Spleen (tissue), 11 donors: ENCODE results near the gene ABCD3. TPM values are rescaled to one million over a fixed set of nuclear protein-coding genes. Genes with fewer than 3 reads are reported as not detected.

ENCODE experiments used
- DNase-seq: peaks from one replicate; pipeline ENCODE4 v3.0.0-alpha.2; 2020
- H3K27ac ChIP-seq, 8 donors: fragments of 200-600 bp; sonication (generic) in 7 of 8; 1 replicate in 4 of 8; 2 replicates in 4 of 8; pipeline versions ENCODE4 v1.5.0 to v1.8.0; 2016 to 2021; ENCODE audit warnings: inconsistent platforms in 4 of 8, mild to moderate bottlenecking in 4 of 8, moderate library complexity in 1 of 8
- H3K27me3 ChIP-seq, 7 donors: fragments of 200-600 bp; sonication (generic) in 6 of 7; replicated peaks in 1 of 7; 1 replicate in 4 of 7; 2 replicates in 3 of 7; pipeline versions ENCODE4 v1.5.0 to v1.8.0; 2016 to 2021; ENCODE audit warnings: inconsistent platforms in 3 of 7, mild to moderate bottlenecking in 1 of 7
- H3K36me3 ChIP-seq, 6 donors: fragments of 200-600 bp; sonication (generic) in 5 of 6; 1 replicate in 4 of 6; 2 replicates in 2 of 6; pipeline versions ENCODE4 v1.5.0 to v1.8.0; 2016 to 2021; ENCODE audit warnings: inconsistent platforms in 2 of 6
- H3K4me1 ChIP-seq, 6 donors: fragments of 200-600 bp; sonication (generic) in 5 of 6; 1 replicate in 3 of 6; 2 replicates in 3 of 6; pipeline versions ENCODE4 v1.5.0 to v1.8.0; 2016 to 2021; ENCODE audit warnings: inconsistent platforms in 3 of 6
- H3K4me3 ChIP-seq, 8 donors: fragments of 200-600 bp; sonication (generic) in 7 of 8; 1 replicate in 4 of 8; 2 replicates in 4 of 8; pipeline versions ENCODE4 v1.5.0 to v1.8.0; 2016 to 2021; ENCODE audit warnings: inconsistent platforms in 4 of 8, mild to moderate bottlenecking in 4 of 8, moderate library complexity in 2 of 8
- H3K9me3 ChIP-seq, 8 donors: fragments of 200-600 bp; sonication (generic) in 7 of 8; 1 replicate in 4 of 8; 2 replicates in 4 of 8; pipeline versions ENCODE4 v1.5.0 to v1.8.0; 2016 to 2021; ENCODE audit warnings: inconsistent platforms in 4 of 8
- CTCF ChIP-seq, 11 experiments: fragments of 200-600 bp in 7 of 11; fragments of 450-650 bp in 4 of 11; sonication (generic) in 4 of 11; IDR thresholded peaks in 8 of 11; conservative IDR thresholded peaks in 3 of 11; 1 replicate in 7 of 11; 2 replicates in 4 of 11; pipeline versions ENCODE4 v1.4.0 to v1.8.0; 2016 to 2021; ENCODE audit warnings: antibody characterized with exemption in 11 of 11, inconsistent platforms in 4 of 11, mild to moderate bottlenecking in 1 of 11
- POLR2A ChIP-seq, 3 donors: fragments of 450-650 bp; IDR thresholded peaks; one replicate each; pipeline ENCODE4 v1.5.1; 2017; ENCODE audit warnings: antibody characterized with exemption in 3 of 3, mild to moderate bottlenecking in 1 of 3
- POLR2AphosphoS5 ChIP-seq, 3 donors: sonication (generic); formaldehyde crosslinking; IDR thresholded peaks; one replicate each; pipeline ENCODE4 v1.5.1; 2017; ENCODE audit warnings: antibody characterized with exemption in 3 of 3
- WGBS, 5 donors: extraction: QIAGEN DNeasy Blood & Tissue Kit in 3 of 5; methylation state at CpG; one replicate each; pipeline versions ENCODE4 v1.1.5 to v1.1.7; 2013 to 2018; 5-methylcytosine and 5-hydroxymethylcytosine counted together
- intact Hi-C: fragments of 100-400 bp; cut with DNase I; formaldehyde crosslinking; loops from one replicate; pipeline ENCODE4 v1.15.0; 2023; ENCODE audit warnings: low total_unique reads
- polyA plus RNA-seq, 3 donors: library from polyadenylated mRNA; stranded (reverse); fragments of 200-250 nt; gene quantifications; one replicate each; pipeline ENCODE4 v1.2.1, GENCODE V29; 2013
- total RNA-seq, 7 donors: library from RNA; depleted of rRNA in 3 of 7; stranded (reverse); fragments of >200 nt in 3 of 7; fragmentation: NEBNext Ultra II Directional in 4 of 7; extraction: Animal tissue kit (Norgen Biotek cat#: 25700) in 4 of 7; gene quantifications; one replicate each; pipeline versions ENCODE4 v1.1.0 to v1.2.1, GENCODE V29; 2016 to 2021
- donor health status: healthy with polysubstance abuse.
- donor health status: DM: no; HTN: no; CAD: no; lungs with moderate emphysema.
- donor health status: DM: no; HTN: no; CAD: no.
- donor health status: Bipolar disorder and iron deficiency.
- donor health status: healthy.
- donor health status: DM: no; HTN: no; CAD: no.
- donor health status: DM: yes; HTN: yes; CAD: no.

The ABCD3 gene
- total and polyA plus RNA-seq, 10 donors: 9.1 to 30.8 (median 19.8) TPM

GRCh38 chr1:94463765-94464330, 45.7 kb downstream of the ABCD3 start:
- peaks cover 0 to 16% (median 6%) of the 10 kb centered on the region in 6 donors for H3K4me1 ChIP-seq
- intact Hi-C loops: no loop called here
- TF ChIP-seq POLR2AphosphoS5 (IDR thresholded peaks at IDR 0.05) (no peak), CTCF (IDR thresholded peaks at IDR 0.05 in 8 of 11, conservative IDR thresholded peaks at IDR 0.05 in 3 of 11) (peak in 9 of 11 experiments; percentile 16 to 51 (median 27))
- no peaks in the 10 kb centered on the region for H3K27me3 ChIP-seq
- WGBS, 5 donors: 45 to 82% (median 73%) methylated on average over 3 of the region's 3 CpGs
- H3K27ac ChIP-seq: no peak overlapping the region
- H3K36me3 ChIP-seq: peaks cover 0 to 57% (median 6%) of the 10 kb centered on the region in 6 donors
- H3K9me3 ChIP-seq: no peaks in the 10 kb centered on the region
- DNase-seq: no peak
- no peak overlapping the region for H3K4me3 ChIP-seq

- Histone ChIP-seq H3K27me3 (no peaks in the 10 kb centered on the region), H3K27ac (no peak overlapping the region), H3K9me3 (no peaks in the 10 kb centered on the region), H3K4me3 (no peak overlapping the region), H3K36me3 (peaks cover 0 to 52% (median 6%) of the 10 kb centered on the region in 6 donors), H3K4me1 (peaks cover 0 to 14% (median under 1%) of the 10 kb centered on the region in 6 donors)
- TF ChIP-seq CTCF (IDR thresholded peaks at IDR 0.05 in 8 of 11, conservative IDR thresholded peaks at IDR 0.05 in 3 of 11) (no peak), POLR2AphosphoS5 (IDR thresholded peaks at IDR 0.05) (no peak), POLR2A (IDR thresholded peaks at IDR 0.05) (no peak)
- DNase-seq: no peak
- intact Hi-C loops: no loop called here
Measured at GRCh38 chr1:94468708-94469107, 50.5 kb downstream of the ABCD3 start.

GRCh38 chr1:94471271-94471670, 53.1 kb downstream of the ABCD3 start:
- no peaks in the 10 kb centered on the region for H3K27me3 ChIP-seq

GRCh38 chr1:94475232-94475631, 57.0 kb downstream of the ABCD3 start:
- H3K36me3 ChIP-seq: peaks cover 0 to 49% (median 0%) of the 10 kb centered on the region in 6 donors
- peaks cover 0 to 5% (median 0%) of the 10 kb centered on the region in 6 donors for H3K4me1 ChIP-seq
- intact Hi-C loops: no loop called here
- H3K4me3 ChIP-seq: no peak overlapping the region
- TF ChIP-seq CTCF (IDR thresholded peaks at IDR 0.05 in 8 of 11, conservative IDR thresholded peaks at IDR 0.05 in 3 of 11): no peak
- no peak for TF ChIP-seq POLR2A (IDR thresholded peaks at IDR 0.05)
- no peak for TF ChIP-seq POLR2AphosphoS5 (IDR thresholded peaks at IDR 0.05)
- H3K27ac ChIP-seq: no peak overlapping the region
- no peak for DNase-seq
- H3K9me3 ChIP-seq: no peaks in the 10 kb centered on the region
- no peaks in the 10 kb centered on the region for H3K27me3 ChIP-seq

More at GRCh38 chr1:94471271-94471670, 53.1 kb downstream of the ABCD3 start:
- intact Hi-C loops: no loop called here
- DNase-seq: no peak
- H3K36me3 ChIP-seq: peaks cover 0 to 44% (median 0%) of the 10 kb centered on the region in 6 donors
- H3K27ac ChIP-seq: no peak overlapping the region
- H3K4me3 ChIP-seq: no peak overlapping the region
- H3K9me3 ChIP-seq: no peaks in the 10 kb centered on the region
- WGBS, 5 donors: 50 to 92% (median 76%) methylated on average over 2 of the region's 2 CpGs
- H3K4me1 ChIP-seq: peaks cover 0 to 5% (median 0%) of the 10 kb centered on the region in 6 donors
- TF ChIP-seq POLR2AphosphoS5 (IDR thresholded peaks at IDR 0.05): no peak
- no peak for TF ChIP-seq POLR2A (IDR thresholded peaks at IDR 0.05)
- TF ChIP-seq CTCF (IDR thresholded peaks at IDR 0.05 in 8 of 11, conservative IDR thresholded peaks at IDR 0.05 in 3 of 11): no peak
